GM21737 (cell line): Measurements from ENCODE around the gene MISFA.
A peak's percentile ranks its signal among the peaks of the same experiment; 100 is the strongest.
"Not testable (repeated sequence)": the region's sequence is repeated elsewhere in the genome, so short reads cannot be mapped to it uniquely, and the experiment has no call there.

Source experiments
- ATAC-seq: cut with Tn5 transposase; IDR thresholded peaks from one replicate; pipeline ENCODE4 v1.9.1; 2021; ENCODE audit warnings: mild to moderate bottlenecking, moderate library complexity; ENCODE audit not compliant: unreplicated experiment

The MISFA gene

DNA sequence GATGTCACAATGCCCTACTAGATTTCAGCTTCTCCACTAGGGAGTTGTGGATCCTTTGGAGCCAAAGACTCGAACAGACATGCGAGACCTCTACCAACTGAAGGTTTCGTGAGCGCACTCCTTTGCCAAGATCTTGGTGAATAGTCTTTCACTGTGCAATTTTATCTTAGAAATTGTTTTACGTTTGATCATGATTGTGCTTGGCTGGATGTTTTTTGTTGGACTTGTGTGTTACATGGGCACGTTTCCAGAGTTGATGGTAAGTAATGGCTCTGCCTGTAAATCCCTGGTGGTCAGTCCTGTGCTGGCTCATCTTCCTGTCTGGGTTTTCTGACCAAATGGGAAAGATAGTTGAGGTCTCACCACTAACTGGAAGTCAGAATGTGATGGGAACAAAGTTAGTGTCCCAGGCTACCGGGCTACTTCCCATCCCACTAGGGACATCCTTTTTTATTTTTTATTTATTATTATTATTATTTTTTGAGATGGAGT is at the start of gene MISFA:
MISFA (plus strand) TSS at position 51 of the 492 bp plus-strand sequence; CDS start at position 191, 140 bp downstream.
- no peak for ATAC-seq

DNA sequence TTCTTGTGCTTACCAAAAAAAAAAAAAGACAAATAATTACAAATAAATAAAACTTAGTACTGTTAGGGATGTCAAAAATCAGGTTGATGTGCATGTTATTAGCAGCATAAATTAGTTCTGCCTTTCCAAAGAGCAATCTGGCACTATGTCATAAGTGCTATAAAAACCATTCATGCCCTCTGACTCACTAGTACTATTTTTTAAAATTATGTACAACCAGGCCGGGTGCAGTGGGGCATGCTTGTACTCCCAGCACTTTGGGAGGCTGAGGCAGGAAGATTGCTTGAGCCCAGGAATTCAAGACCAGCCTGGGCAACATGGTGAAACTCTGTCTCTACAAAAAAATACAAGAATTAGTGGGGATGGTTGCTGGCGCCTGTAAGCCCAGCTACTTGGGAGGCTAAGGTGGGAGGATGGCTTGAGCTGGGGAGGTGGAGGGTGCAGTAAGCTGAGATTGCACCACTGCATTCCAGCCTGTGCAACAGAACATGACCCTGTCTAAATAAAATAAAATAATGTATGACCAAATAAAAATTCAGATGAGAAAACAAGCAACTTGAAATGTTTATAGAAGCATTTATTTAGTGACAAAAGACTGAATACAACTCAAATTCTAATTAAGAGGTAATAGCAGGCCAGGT is 36.4 kb upstream of the MISFA start:
- ATAC-seq, result no peak

DNA sequence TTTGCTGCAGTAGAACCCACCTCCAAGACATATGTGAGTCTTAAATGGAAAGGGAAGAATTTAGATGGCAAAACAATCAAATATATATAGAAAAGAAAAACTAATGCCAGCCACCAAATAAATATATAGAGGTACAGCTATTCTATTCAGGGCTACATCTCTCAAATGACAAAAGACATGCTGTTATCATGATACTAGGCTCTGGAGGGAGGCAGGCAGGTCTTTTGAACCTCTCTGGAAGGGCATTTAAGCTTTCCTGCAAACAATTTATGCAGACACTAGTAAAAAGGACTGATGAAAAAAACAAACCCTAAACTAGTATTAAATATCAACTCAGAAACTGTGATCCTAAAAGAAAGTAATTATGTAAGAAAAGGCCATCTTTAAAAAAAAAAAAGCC is 35.4 kb upstream of the MISFA start:
- no peak for ATAC-seq

DNA sequence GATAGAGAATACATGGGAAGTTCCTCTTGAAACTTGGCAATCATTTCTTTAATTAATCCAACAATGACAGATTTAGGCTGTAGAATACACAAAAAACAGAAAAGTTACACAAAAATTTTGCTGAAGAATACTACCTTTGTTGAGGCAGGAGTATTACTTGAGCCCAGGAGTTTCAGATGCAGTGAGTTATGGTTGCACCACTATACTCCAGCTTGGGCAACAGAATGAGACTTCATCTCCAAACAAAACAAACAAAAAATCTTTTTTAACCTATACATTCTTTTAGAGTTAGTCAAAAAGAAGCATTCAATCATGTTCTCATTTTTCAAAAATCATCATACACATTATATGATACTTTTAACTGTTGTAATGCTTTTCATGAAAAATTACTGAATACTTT is 33.2 kb upstream of the MISFA start:
- ATAC-seq, result no peak

DNA sequence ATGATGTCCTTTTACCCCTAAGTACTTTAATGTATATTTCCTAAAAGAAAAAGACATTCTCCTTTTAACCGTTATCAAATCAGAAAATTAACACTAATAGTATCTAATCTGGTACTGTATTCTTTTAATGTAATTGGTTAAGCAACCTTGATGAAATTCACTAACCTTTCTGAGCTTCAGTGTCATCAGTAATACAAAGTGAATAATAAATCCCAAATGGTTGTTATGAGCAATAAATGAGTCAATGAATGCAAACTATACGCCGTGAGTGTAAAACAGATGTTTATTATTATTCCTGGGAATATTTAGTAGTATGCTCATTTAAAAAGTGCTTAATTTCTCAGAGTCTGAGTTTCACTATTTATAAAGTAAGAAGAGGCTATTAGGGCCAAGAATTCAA is 32.5 kb upstream of the MISFA start:
- ATAC-seq, result no peak

DNA sequence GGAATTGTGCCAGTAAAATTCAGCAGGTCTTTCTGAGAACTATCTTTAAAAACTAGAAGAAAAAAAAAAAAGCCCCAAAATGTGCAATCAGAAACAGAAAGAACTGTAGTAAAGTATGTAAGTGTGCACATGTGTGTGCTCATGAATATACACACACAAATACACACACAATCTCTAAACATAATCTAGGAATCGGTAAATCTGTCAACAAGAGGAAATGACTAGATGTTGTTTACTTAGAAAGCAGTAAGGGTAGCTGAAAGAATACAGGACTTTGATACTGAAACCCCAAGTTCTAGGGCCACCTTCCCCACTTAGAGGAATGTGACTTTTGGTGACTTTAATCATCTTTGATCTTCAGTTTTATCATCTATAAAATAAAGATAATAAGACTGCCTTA is 24.2 kb upstream of the MISFA start:
- ATAC-seq, result no peak

DNA sequence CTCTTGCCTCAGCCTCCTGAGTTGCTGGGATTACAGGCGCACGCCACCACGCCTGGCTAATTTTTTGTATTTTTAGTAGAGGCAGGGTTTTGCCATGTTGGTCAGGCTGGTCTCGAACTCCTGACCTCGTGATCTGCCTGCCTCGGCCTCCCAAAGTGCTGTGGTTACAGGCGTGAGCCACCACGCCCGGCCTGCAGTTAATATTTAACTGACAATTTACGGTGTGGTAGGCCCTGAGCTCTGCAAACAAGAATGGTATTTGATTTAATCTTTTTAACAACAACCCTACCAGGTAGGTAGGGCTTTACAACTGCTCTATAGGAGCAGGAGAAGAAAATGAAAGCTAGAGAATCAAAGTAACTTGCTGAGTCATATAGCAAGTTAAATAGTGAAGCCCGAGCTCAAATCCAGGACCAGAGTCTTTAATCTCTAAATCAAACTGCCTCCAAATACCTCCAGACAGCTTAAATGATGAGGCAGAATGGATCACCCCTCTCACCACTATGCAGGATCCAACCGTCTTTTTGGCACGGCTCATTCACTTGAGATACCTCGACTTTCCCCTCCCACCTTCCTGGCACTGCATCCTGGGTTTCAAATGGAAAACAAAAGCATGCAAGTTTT is 20.5 kb upstream of the MISFA start:
- ATAC-seq, result peak; percentile 64

DNA sequence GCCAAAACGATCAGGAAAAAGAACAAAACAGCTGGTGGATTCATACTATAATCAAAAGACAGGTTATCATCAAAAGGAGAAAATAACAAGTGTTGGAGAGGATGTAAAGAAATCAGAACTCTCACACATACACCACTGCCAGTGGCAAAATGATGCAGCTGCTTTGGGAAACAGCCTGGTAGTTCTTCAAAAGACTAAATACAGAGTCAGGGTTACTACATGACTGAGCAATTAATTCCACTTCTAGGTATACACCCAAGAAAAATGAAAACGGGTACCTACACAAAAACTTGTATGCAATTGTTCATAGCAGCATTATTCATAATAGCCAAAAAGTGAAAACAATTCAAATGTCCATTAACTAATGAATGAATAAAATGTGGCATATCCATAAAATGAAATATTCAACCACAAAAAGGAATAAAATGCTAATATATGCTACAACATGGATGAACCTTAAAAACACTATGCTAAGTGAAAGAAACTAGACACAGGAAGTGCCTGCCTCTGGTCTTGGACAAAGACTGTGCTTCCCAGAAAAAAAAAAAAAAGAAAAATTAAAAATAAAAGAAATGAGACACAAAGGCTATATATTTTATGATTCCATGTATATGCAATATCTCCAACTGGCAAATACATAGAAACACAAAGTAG is 19.3 kb upstream of the MISFA start:
- ATAC-seq, result no peak

DNA sequence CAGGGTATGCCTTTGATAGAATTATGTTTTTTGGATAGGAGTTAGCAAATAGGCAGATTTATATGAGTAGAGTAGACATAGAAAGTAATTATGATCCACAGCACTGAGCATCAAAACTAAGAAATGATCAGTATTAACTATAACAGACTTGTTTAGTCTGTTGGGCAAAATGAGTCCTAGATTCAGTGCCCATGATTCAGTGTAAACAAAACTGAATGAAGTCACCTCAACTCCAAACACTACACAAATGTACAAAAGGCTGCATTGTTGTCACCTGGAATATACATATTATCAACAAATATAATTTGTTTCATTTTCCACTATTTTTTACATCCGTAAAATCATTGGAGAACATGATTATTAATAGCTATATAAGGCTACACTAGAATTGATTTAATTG is 17.8 kb upstream of the MISFA start:
- no peak for ATAC-seq

DNA sequence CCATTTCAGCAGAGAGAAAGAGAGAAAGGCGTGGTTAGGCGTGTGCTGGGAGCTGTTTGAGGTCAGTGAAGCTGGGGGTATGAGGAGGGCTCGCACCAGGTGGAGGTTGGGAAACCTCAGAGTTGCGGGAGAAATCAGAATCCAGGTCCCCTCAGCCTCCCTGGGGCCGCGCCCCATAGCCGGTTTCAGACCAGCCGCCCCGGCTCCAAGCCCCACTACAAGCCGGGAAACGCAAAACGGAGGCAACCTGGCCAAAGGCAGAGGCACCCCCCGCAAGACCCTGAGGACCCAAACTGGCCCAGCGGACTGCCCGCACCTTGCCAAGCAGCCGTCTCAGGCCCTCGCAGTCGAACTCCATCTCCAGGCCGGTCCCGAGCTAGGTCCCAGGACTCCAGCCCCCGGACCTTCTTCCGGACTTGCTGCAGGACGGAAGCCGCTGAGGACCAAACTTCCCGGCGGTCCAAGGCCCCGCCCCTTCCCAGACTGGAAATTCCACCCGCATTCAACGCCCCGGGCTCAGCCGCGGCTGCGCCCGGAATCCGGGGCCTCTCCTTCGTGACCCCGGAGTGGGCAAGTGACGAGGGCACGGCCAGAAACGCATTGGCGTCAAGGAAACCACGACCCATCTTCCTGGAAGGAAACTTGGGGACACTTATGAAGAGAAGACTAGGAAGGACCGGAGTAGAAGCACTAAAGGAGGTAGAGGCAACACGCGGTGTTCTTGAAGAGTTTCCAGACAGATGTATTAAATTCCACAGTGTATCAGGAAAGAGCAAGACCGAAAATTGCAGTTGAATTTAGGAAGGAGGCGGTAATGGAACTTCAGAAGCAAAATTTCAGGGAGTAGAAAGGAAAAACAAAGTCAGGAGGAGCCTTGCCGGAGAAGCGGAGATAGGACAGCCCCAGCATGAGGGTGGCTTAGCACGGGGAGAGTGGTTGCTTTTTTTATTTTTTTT is 11.0 kb upstream of the MISFA start, which contains the start of gene UEVLD:
UEVLD (minus strand) TSS at position 438 of the 956 bp plus-strand sequence; CDS start at position 358, 80 bp downstream.
- peak; percentile 74 for ATAC-seq

DNA sequence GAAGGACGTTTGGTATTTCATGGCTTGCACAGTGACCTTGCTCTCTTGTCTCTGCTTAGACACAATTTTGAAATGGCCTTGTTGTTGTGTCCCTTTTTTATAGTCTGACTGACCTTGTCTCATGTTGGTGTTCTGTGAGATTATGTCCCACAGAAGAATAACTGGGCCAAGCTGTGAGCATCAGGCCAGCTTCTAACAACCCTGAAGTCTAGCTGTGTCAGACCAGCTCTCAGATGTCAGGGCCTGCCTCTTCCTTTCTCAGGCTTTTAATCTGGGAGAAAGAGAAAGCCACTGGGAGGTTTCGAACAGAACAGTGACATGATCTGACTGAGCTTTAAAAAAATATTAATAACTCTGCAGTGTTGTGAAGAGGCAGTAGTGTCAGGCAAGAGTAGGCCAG is 9.0 kb upstream of the MISFA start:
- no peak for ATAC-seq

DNA sequence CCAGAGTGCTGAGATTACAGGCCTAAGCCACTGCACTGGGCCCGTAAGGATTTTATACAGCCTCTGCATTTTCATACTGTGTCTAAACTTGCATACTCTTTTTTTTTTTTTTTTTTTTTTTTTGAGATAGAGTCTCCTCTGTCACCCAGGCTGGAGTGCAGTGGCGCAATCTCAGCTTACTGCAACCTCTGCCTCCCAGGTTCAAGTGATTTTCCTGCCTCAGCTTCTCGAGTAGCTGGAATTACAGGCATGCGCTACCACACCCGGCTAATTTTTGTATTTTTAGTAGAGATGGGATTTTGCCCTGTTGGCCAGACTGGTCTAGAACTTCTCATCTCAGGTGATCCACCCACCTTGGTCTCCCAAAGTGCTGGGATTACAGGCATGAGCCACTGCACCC is 5.5 kb upstream of the MISFA start:
- ATAC-seq, result not testable (repeated sequence)

DNA sequence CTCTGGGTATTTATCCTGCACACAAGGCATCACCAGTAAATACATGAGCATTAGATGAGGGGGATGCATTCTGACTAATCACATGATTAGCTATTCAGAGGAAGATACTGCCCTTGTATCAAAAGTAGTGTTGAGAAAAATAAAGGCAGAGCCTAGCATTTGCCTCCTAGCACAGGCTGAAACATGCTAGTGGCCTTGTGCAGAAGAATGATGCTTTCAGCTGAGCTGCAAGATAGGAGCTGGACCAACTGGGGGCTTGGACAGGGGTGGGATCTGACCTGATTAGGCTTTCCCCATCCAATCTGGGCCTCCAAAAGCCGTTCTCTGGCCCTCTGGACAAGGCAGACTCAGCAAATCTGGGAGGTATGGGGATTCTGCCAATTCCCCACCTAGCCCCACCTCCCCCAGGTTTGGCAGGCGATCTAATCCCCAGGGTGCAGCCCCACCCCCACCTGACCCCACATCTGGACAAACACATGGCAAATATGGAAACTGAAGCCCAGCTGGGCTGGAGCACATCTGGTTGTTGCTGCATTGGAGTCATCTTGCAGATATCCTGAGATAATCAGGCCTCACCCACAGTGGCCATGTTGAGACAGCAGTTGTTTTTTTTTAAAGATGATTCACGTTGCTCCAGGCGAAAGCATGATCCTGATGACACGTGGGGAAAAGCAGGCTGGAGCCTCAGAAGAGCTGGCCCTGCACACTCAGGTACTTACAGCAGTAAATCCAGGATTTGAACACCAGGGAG is 4.4 kb upstream of the MISFA start:
- no peak for ATAC-seq

DNA sequence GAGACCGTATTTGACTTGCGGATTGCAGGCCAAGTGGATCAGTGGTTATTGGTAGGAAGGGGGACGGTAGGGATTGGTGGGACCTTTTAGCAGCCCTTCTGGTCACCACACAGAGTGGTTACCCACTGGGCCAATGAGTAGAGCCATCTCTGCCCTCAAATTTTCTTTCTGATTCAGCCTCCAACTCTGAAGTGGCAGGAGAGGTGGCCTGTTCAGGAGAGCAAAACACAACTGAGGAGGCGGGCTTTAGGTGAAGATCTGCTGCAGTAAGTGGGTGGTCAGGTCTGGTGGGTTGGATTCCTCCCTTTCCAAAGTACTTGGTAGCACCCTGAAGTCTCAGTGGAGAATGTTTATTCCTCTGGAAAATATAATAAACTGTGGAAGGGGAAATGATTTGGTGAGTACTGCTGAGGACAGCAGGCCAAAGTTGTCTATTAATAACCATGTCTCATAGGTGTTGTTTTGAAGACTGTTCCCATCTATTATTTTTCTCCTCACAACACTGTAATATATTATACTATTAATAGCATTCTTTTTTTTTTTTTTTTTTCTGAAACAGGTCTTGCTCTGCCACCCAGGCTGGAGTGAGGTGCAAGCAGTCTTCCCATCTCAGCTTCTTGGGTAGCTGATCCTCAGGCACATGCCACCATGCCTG is 1.5 kb downstream of the MISFA start:
- no peak for ATAC-seq

DNA sequence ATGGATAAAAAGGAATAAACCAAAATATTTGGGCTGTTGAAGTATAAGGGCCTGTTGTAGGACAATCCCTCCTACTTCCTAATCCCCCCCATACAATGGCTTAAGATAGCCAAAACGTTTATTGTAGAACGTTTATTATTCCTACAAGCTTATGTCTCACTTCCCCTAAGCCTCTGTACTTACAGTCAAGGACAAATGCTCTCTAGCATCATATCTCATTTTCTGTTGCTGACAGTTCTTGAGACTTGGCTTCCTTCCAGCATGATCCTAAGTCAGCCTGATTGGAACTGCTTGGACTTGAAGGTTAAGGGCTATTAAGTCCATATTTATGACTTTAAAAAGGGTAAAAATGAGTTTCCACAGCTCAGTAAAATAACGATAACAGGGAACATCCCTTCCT is 8.8 kb downstream of the MISFA start:
- no peak for ATAC-seq

DNA sequence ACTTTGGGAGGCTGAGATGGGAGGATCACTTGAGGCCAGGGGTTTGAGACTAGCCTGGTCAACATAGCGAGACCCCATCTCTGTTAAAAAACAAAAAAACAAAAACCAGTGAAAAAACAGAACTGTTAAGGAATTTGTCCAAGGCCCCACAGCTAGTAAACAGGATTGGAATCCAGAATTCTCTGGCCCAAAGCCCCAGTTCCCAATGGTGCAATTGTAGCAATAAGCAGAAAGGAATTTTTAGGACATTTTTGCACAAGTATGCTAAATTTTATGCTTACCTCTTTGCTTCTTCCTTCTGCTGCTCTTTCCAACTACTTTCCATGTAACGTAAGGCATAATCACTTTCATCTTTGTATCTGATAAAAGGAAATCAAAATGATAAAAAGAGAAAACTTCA is 11.6 kb downstream of the MISFA start:
- ATAC-seq, result no peak

DNA sequence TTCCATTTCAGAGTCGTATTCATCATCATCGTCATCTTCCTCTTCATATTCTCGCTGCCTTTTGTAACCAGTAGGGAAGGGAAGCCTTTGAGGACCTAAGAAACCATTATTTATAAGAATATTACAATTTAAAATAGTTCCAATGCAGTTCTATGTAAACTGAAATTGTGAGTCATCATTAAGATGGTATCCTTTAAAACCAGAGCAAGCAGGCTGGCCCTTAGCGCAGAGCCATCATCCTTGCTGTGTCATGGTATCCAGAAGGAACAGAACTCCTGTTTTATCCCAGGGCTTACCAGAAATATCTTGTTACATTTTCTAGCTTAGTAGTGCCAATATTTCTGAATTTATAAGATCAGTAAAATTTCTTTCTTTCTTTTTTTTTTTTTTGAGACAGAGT is 12.8 kb downstream of the MISFA start:
- ATAC-seq, result no peak

DNA sequence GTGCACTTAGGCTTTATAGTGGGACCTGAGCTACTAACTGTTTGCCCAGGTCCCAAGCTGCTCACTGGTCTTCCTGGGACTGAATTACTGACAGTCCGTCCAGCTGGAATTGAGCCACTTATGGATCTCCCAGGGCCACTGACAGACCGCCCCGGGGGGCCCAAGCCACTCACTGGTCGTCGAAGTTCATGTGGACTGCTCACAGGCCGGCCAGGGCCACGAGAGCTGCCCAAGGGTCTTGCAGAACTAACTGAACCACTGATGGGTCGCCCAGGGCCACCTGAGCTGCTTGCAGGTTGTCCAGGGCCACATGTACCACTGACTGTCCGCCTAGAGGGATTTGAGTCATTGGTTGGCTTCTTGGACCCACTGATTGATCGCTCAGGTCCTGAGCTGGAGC is 15.1 kb downstream of the MISFA start:
- no peak for ATAC-seq

DNA sequence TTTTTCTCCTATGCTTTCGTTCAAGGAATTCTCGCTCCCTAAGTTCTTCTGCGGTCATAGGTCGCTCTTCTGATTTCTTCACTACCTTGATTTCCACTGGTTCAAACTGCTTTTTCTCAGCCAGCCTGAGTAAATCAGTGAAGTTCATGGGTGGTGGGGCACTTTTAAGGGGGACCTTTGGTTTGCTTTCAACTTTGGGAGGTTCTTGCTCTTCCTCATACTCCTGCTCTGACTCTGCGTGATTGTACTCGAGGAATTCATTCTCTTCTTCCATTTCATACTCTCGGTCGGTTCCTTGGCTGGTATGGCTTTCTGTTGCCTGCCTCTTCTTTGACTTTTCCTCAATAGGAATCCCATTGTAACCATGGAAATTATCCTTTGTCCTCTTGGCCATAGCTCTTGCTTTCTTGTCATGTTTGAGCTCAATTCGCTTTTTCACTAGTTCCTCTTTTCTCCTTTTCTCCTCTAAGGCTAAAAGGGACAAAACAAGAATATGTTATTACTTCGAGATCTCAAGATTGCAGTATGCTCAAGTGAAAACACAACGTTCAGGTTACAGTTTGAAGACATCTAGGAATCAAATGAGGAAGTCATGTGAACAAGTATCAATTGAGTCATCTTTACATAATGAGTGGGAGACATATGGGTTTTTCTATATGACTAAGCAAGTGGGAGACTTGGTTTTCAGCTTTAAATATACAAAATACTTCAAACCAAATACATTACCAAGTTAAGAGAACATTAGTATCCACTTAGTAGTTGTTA is 16.2 kb downstream of the MISFA start:
- ATAC-seq, result peak; percentile 80
